Activated CD8-positive, alpha-beta memory T cell treated with anti-CD3 and anti-CD28 coated beads, Interleukin-2, amount 50 U/mL, for 24 hours (primary cell): Measurements from ENCODE around the gene TCP11L2.
"Not testable (repeated sequence)": the region's sequence is repeated elsewhere in the genome, so short reads cannot be mapped to it uniquely, and the experiment has no call there.

ENCODE experiments used
- DNase-seq: peaks from one replicate; pipeline ENCODE4 v3.0.0-alpha.2; 2020; ENCODE audit errors: extremely low read depth

Gene TCP11L2

GRCh38 chr12:106343214-106343528 lies 40.6 kb downstream of the TCP11L2 start:
- no peak for DNase-seq

GRCh38 chr12:106344131-106344530 lies 41.6 kb downstream of the TCP11L2 start:
- no peak for DNase-seq

DNA sequence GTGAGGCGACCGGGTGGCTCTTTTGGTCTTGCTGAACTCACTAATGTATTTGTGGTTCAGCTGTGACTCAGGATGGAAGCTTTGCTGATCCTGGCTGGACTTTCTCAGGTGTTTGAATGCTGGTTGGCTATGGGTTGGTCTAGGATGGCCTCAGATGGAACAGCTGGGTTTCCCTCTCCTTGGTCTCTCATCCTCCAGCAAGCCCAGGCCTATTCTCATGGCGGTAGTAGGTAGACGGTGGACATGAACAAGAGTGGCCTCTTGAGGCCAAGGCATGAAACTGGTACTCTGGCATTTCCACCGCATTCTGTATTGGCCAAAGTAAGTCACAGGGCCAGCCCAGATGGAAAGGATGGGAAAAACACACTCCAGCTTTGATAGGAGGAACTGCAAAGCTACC lies 43.2 kb downstream of the TCP11L2 start:
- no peak for DNase-seq

DNA sequence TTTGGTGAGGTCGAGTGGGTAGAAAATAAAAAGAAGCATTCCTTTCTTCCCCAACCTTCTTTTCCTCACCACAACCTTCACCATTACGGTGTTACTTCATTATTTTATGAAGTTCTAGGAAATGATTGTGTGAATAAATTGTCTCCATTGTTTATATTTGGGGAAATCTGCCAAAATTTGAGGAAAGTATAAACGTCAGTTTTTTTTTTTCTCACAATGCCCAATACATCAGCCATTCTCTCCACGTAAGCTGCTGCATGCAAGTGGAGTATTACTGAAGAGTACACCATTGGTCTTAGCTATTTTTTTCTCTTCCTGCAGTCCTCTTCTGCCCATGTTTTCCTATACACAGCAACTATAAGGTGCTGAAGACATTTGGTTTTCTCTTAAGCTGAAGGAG lies 45.9 kb downstream of the TCP11L2 start:
- no peak for DNase-seq

GRCh38 chr12:106353175-106353574 lies 50.6 kb downstream of the TCP11L2 start:
- DNase-seq, result no peak

- DNase-seq, result peak; percentile 93
Measured at GRCh38 chr12:106357549-106358395, 55.2 kb downstream of the TCP11L2 start, which contains the start of gene POLR3B. POLR3B (plus strand) TSS chr12:106357748; CDS start chr12:106357880, 132 bp downstream.

GRCh38 chr12:106358396-106359241 lies 56.1 kb downstream of the TCP11L2 start:
- no peak for DNase-seq

GRCh38 chr12:106359646-106360399 lies 57.3 kb downstream of the TCP11L2 start:
- no peak for DNase-seq

GRCh38 chr12:106360400-106360994 lies 58.0 kb downstream of the TCP11L2 start:
- no peak for DNase-seq

DNA sequence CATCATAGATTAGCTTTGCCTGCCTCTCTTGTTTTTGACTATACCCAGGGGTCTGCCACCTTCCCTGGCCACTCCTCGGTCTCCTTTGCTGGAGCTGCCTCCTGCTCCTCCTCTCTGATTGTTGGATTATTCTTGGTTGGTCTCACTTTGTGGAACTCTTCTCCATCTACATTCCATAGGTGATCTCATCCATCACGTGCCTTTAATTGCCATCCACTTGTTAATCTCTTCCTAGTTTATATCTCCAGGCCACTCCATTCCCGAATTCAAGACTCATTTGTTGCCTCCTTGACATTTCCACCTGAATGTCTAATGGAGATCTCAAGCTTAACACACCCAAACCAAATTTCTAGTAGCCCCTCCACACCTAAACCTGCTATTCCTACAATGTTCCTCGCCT lies 60.4 kb downstream of the TCP11L2 start:
- DNase-seq, result no peak

DNA sequence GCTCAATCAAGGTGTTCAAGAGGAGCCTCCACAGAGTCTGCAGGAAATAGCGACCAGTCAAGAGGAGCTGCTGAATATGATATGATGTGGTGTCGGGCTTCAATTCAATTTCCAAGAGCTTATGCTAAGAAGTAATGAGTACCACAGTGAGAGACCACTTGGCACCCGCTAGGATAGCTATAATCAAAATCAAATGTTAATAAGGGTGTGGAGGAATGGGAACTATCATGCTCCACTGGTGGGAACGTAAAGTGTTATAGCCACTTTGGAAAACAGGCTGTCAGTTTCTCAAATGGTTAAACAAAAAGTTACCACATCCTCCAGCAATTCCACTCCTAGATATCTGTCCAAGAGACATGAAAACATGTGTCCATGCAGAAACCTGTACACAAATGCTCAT lies 61.7 kb downstream of the TCP11L2 start:
- no peak for DNase-seq

DNA sequence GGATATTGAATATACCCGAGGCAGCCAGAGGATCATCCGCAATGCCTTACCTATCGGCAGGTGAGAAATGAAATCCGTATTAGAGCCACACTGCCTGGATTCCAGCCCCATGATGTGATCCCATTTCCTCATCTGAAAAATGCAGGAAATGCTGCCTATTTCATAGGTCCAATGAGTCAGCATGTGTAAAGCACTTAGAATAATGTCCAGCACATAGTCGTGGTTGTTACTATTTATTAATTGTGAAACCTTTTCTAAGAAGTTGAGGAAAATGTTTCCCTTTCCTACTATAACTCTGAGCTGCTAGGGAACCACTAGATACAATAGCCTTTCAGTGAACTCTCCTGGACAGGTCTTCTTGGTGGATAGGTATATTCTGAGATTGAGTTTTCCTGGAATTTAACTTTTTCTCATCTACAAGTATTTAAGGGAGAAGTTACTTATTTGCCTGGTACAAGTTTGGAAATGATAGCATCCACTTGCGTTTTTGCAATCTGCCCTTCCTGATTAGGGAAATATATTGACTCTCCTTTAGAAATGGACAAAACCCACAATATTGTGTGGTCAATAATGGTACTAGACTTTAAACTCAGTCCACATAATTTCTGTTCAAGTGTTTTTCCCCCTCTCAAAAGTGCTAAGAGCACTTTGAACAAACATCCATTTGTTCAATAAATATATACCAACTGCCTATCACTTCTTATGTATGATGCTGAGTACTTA lies 67.3 kb downstream of the TCP11L2 start:
- DNase-seq, result no peak

DNA sequence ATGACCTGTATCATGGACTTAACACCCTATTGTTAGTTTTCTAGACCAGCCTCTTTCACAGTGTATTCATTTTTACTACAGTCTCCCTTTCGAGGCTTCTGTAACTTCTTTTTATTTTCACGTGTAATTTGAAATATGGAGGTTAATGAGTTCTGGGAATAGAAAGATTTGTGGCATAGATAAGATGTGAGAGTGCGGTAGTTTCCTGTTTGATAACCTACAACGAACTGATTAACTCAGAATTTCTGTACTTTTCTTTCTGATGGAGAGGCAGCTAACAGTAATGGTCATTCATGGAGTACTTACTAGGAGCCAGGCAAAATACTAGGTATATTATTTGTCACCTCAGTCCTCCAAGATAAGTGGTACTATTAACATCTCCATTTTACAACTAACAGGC lies 76.3 kb downstream of the TCP11L2 start:
- DNase-seq, result no peak

DNA sequence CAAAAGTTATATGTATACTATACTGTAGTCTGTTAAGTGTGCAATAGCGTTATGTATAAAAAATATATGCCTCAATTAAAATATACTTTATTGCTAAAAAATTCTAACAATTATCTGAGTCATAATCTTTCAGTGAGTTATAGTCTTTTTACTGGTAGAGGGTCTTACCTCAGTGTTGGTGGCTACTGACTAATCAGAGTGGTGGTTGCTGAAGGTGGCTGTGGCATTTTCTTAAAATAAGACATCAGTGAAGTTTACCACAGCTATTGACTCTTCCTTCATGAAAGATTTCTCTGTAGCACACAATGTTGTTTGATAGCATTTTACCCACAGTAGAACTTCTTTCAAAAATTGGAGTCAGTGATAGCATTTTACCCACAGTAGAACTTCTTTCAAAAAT lies 78.4 kb downstream of the TCP11L2 start:
- no peak for DNase-seq

GRCh38 chr12:106381866-106382265 lies 79.3 kb downstream of the TCP11L2 start:
- not testable (repeated sequence) for DNase-seq

- DNase-seq, result no peak
Measured at GRCh38 chr12:106386813-106387535, 84.4 kb downstream of the TCP11L2 start.

DNA sequence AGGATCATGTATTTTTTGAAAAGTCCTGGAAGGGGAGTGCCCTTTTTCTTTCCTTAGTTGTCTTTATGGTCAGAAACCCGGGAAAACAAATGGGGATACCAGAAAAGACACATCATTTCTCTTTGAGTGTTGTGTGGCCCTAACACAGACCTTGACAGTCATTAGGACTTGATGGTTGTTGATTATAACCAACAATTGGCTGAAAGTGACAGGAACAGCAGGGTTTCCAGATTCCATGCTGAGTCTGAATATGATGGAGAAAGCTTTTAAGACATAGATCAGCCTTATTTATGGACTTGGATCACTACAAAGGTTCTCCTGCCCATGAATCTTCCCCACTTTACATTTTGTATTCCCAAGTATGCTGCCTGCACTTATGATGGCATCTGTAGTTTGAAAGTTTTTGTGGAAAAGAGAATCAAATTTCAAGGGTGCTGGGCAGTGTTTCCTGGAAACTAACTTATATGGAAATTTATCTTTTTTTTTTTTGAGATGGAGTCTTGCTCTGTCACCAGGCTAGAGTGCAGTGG lies 85.4 kb downstream of the TCP11L2 start:
- DNase-seq, result no peak

GRCh38 chr12:106389151-106389550 lies 86.6 kb downstream of the TCP11L2 start:
- DNase-seq, result no peak

DNA sequence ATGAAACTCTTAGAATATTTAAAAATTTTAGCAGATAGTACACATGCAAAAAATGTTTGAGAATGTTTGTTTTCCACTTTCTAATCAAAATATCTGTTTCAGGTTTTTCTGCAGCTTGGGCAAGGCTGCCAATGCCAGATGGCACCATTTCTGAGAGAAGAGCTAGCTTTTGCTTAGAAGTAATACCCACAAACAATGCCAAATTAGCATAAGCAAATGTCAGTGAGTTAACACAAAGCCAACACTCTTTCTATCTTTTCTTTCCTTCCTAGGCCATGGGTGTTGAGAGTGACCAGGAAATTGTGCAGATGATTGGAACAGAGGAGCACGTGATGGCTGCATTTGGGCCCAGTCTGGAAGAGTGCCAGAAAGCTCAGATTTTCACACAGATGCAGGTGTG lies 90.2 kb downstream of the TCP11L2 start:
- DNase-seq, result no peak
